Thyroid gland (tissue), 4 donors: ENCODE results near the gene RSPH4A. TPM values are rescaled to one million over a fixed set of nuclear protein-coding genes. Genes with fewer than 3 reads are reported as not detected.

Experiments
- DNase-seq, 2 donors: peaks; one replicate each; pipeline ENCODE4 v3.0.0-alpha.2; 2019
- H3K27ac ChIP-seq, 3 donors: fragments of 200-600 bp; sonication (generic); 1 replicate in 2 of 3; 2 replicates in 1 of 3; pipeline ENCODE4 v1.5.1; 2016 to 2019; ENCODE audit warnings: mild to moderate bottlenecking in 1 of 3, moderate library complexity in 1 of 3
- H3K27me3 ChIP-seq: fragments of 200-600 bp; sonication (generic); one replicate; pipeline ENCODE4 v1.5.1; 2019
- H3K36me3 ChIP-seq, 2 donors: fragments of 200-600 bp; sonication (generic); one replicate each; pipeline ENCODE4 v1.5.1; 2016 to 2019
- H3K4me1 ChIP-seq, 2 donors: fragments of 200-600 bp; sonication (generic); one replicate each; pipeline ENCODE4 v1.5.1; 2017 to 2019
- H3K4me3 ChIP-seq, 3 donors: fragments of 200-600 bp; sonication (generic); replicated peaks in 1 of 3; 1 replicate in 2 of 3; 2 replicates in 1 of 3; pipeline ENCODE4 v1.5.1; 2016; ENCODE audit warnings: mild to moderate bottlenecking in 1 of 3
- H3K9me3 ChIP-seq: fragments of 200-600 bp; sonication (generic); one replicate; pipeline ENCODE4 v1.5.1; 2017
- CTCF ChIP-seq, 6 experiments: fragments of 200-600 bp in 3 of 6; fragments of 450-650 bp in 3 of 6; sonication (generic) in 3 of 6; IDR thresholded peaks; one replicate each; pipeline ENCODE4 v1.5.1; 2016 to 2019; ENCODE audit warnings: antibody characterized with exemption in 6 of 6, mild to moderate bottlenecking in 2 of 6, inconsistent platforms in 1 of 6, moderate library complexity in 1 of 6
- POLR2A ChIP-seq, 2 donors: fragments of 450-650 bp; IDR thresholded peaks; one replicate each; pipeline ENCODE4 v1.6.1; 2017; ENCODE audit warnings: antibody characterized with exemption in 2 of 2, mild to moderate bottlenecking in 2 of 2, moderate library complexity in 1 of 2
- WGBS, 2 donors: methylation state at CpG; one replicate each; pipeline ENCODE4 v1.1.5; 2017; 5-methylcytosine and 5-hydroxymethylcytosine counted together
- intact Hi-C: fragments of 100-400 bp; cut with DNase I; formaldehyde crosslinking; loops from one replicate; pipeline ENCODE4 v1.15.1; 2023
- total RNA-seq, 4 donors: library from RNA; depleted of rRNA; stranded (reverse); fragments of >200 nt; gene quantifications; one replicate each; pipeline ENCODE4 v1.2.3, GENCODE V29; 2016

RSPH4A gene
- total RNA-seq, 4 donors from 2014 or later: 1.2 to 1.6 (median 1.4) TPM

GRCh38 chr6:116579143-116579542 lies 37.1 kb upstream of the RSPH4A start:
- no peaks in the 10 kb centered on the region for H3K9me3 ChIP-seq
- no peaks in the 10 kb centered on the region for H3K36me3 ChIP-seq
- H3K4me1 ChIP-seq: no peaks in the 10 kb centered on the region
- no peak for DNase-seq
- 81 to 86% methylated on average over 1 of the region's 1 CpG for WGBS, 2 donors
- no peak for TF ChIP-seq POLR2A (IDR thresholded peaks at IDR 0.05)
- no peak for TF ChIP-seq CTCF (IDR thresholded peaks at IDR 0.05)
- intact Hi-C loops: no loop called here
- no peaks in the 10 kb centered on the region for H3K27me3 ChIP-seq
- H3K4me3 ChIP-seq: no peak overlapping the region
- H3K27ac ChIP-seq: no peak overlapping the region

- Histone ChIP-seq H3K4me1 (no peaks in the 10 kb centered on the region), H3K4me3 (no peak overlapping the region), H3K27me3 (no peaks in the 10 kb centered on the region), H3K36me3 (peaks cover 0 to under 1% of the 10 kb centered on the region in 2 donors), H3K27ac (no peak overlapping the region), H3K9me3 (no peaks in the 10 kb centered on the region)
- TF ChIP-seq POLR2A (IDR thresholded peaks at IDR 0.05) (no peak), CTCF (IDR thresholded peaks at IDR 0.05) (no peak)
- DNase-seq: no peak
- 91 to 94% methylated on average over 2 of the region's 2 CpGs for WGBS, 2 donors
- intact Hi-C loops: no loop called here
Measured at GRCh38 chr6:116580198-116580597, 36.1 kb upstream of the RSPH4A start.

- Histone ChIP-seq H3K9me3 (no peaks in the 10 kb centered on the region), H3K27me3 (no peaks in the 10 kb centered on the region), H3K27ac (no peak overlapping the region), H3K36me3 (peaks cover 20 to 27% of the 10 kb centered on the region in 2 donors), H3K4me3 (no peak overlapping the region), H3K4me1 (no peaks in the 10 kb centered on the region)
- no peak for DNase-seq
- intact Hi-C loops: no loop called here
- TF ChIP-seq POLR2A (IDR thresholded peaks at IDR 0.05): no peak
- no peak for TF ChIP-seq CTCF (IDR thresholded peaks at IDR 0.05)
Measured at GRCh38 chr6:116586276-116586675, 30.0 kb upstream of the RSPH4A start.

GRCh38 chr6:116586738-116587137 lies 29.5 kb upstream of the RSPH4A start:
- intact Hi-C loops: no loop called here
- no peaks in the 10 kb centered on the region for H3K4me1 ChIP-seq
- DNase-seq: no peak
- no peak overlapping the region for H3K27ac ChIP-seq
- 98 to 99% methylated on average over 2 of the region's 2 CpGs for WGBS, 2 donors
- no peak overlapping the region for H3K4me3 ChIP-seq
- TF ChIP-seq POLR2A (IDR thresholded peaks at IDR 0.05) (no peak), CTCF (IDR thresholded peaks at IDR 0.05) (no peak)
- no peaks in the 10 kb centered on the region for H3K27me3 ChIP-seq
- no peaks in the 10 kb centered on the region for H3K9me3 ChIP-seq
- H3K36me3 ChIP-seq: peaks cover 24 to 31% of the 10 kb centered on the region in 2 donors

GRCh38 chr6:116595247-116595646 lies 21.0 kb upstream of the RSPH4A start:
- no peak overlapping the region for H3K4me3 ChIP-seq
- no peaks in the 10 kb centered on the region for H3K27me3 ChIP-seq
- H3K27ac ChIP-seq: no peak overlapping the region
- 91 to 93% methylated on average over 3 of the region's 3 CpGs for WGBS, 2 donors
- no peaks in the 10 kb centered on the region for H3K4me1 ChIP-seq
- DNase-seq: no peak
- H3K9me3 ChIP-seq: no peaks in the 10 kb centered on the region
- intact Hi-C loops: no loop called here
- peaks cover 16 to 30% of the 10 kb centered on the region in 2 donors for H3K36me3 ChIP-seq
- TF ChIP-seq POLR2A (IDR thresholded peaks at IDR 0.05): no peak
- TF ChIP-seq CTCF (IDR thresholded peaks at IDR 0.05): no peak
